IMR-90 (cell line): ENCODE measurements around the gene SLC8A1. TPM values are rescaled to one million over a fixed set of nuclear protein-coding genes. Genes with fewer than 3 reads are reported as not detected.
A peak's percentile ranks its signal among the peaks of the same experiment; 100 is the strongest.

Experiments
- ATAC-seq: fragments of 200-7000 bp; cut with Tn5 transposase; 2 replicates; pipeline ENCODE4 v1.9.1; 2020; ENCODE audit warnings: low read depth, mild to moderate bottlenecking, moderate library complexity
- BruUV-seq: library from RNA; stranded (reverse); fragments of 400-500 nt; replicated peaks from 2 replicates; lab custom pipeline; 2021; lab: Mats Ljungman, UMichigan
- CTCF ChIA-PET: fragments of 300-600 bp; formaldehyde crosslinking; extraction: SDS; loops from one replicate; lab custom pipeline; 2021; ENCODE audit warnings: antibody characterized with exemption; lab: Yijun Ruan, JAX
- POLR2A ChIA-PET: fragments of 300-600 bp; sonication (Branson Sonifier 250); formaldehyde crosslinking; loops from one replicate; lab custom pipeline; 2022; ENCODE audit warnings: antibody characterized with exemption; ENCODE audit not compliant: unreplicated experiment; lab: Charles Lee
- DNase-seq: peaks from one replicate; pipeline ENCODE4 v3.0.0; 2013
- H2AFZ ChIP-seq: replicated peaks from 2 replicates; pipeline ENCODE3; 2013; ENCODE audit warnings: low read length, mild to moderate bottlenecking; ENCODE audit not compliant: poor library complexity
- H2AK5ac ChIP-seq: 2 replicates; pipeline ENCODE4 v1.6.1; 2013; ENCODE audit warnings: low read depth, low read length, inconsistent platforms
- H2AK9ac ChIP-seq: replicated peaks from 2 replicates; pipeline ENCODE3; 2013; ENCODE audit warnings: mild to moderate bottlenecking, low read depth, low read length, moderate library complexity; ENCODE audit not compliant: poor library complexity
- H2BK120ac ChIP-seq: 2 replicates; pipeline ENCODE4 v1.6.1; 2013; ENCODE audit warnings: low read depth, low read length, inconsistent platforms
- H2BK15ac ChIP-seq: 3 replicates; pipeline ENCODE4 v1.6.1; 2013; ENCODE audit warnings: low read depth, low read length, inconsistent platforms
- H2BK20ac ChIP-seq: 2 replicates; pipeline ENCODE4 v1.6.1; 2013; ENCODE audit warnings: low read depth, mild to moderate bottlenecking, inconsistent platforms, low read length, moderate library complexity
- H2BK5ac ChIP-seq: 2 replicates; pipeline ENCODE4 v1.6.1; 2013; ENCODE audit warnings: mild to moderate bottlenecking, low read depth, low read length, inconsistent platforms; ENCODE audit not compliant: poor library complexity, severe bottlenecking
- H3K14ac ChIP-seq: replicated peaks from 2 replicates; pipeline ENCODE4 v1.6.1; 2013; ENCODE audit warnings: low read depth, low read length, inconsistent platforms
- H3K18ac ChIP-seq: 2 replicates; pipeline ENCODE4 v1.6.1; 2013; ENCODE audit warnings: low read depth, low read length, control low read depth
- H3K23ac ChIP-seq: 2 replicates; pipeline ENCODE4 v1.6.1; 2013; ENCODE audit warnings: low read depth, low read length, inconsistent platforms
- H3K27ac ChIP-seq: 2 replicates; pipeline ENCODE4 v1.5.1; 2013; ENCODE audit warnings: mild to moderate bottlenecking, control low read depth, low read length; ENCODE audit not compliant: insufficient read depth
- H3K27me3 ChIP-seq: 2 replicates; pipeline ENCODE4 v1.6.1; 2013; ENCODE audit warnings: low read length; ENCODE audit not compliant: control insufficient read depth, insufficient read depth
- H3K36me3 ChIP-seq: 2 replicates; pipeline ENCODE4 v1.6.1; 2013; ENCODE audit warnings: low read length, mixed read lengths; ENCODE audit not compliant: control insufficient read depth, insufficient read depth
- H3K4ac ChIP-seq: 2 replicates; pipeline ENCODE4 v1.6.1; 2013; ENCODE audit warnings: low read depth, low read length, inconsistent platforms
- H3K4me1 ChIP-seq: 2 replicates; pipeline ENCODE4 v1.6.1; 2013; ENCODE audit warnings: low read length, mixed read lengths; ENCODE audit not compliant: control insufficient read depth, insufficient read depth
- H3K4me2 ChIP-seq: 2 replicates; pipeline ENCODE4 v1.6.1; 2013; ENCODE audit warnings: low read depth, mild to moderate bottlenecking, control low read depth, low read length, moderate library complexity
- H3K4me3 ChIP-seq: 2 replicates; pipeline ENCODE4 v1.5.1; 2013; ENCODE audit warnings: low read depth, mild to moderate bottlenecking, control low read depth, low read length, moderate library complexity; ENCODE audit not compliant: insufficient read depth
- H3K56ac ChIP-seq: 2 replicates; pipeline ENCODE4 v1.6.1; 2013; ENCODE audit warnings: low read length, inconsistent platforms; ENCODE audit not compliant: insufficient read depth; ENCODE audit errors: extremely low read depth
- H3K79me1 ChIP-seq, 2 experiments: 2 replicates each; pipeline ENCODE4 v1.6.1; 2013; ENCODE audit warnings: low read length in 2 of 2, inconsistent platforms in 1 of 2, low read depth in 1 of 2
- H3K9ac ChIP-seq: 2 replicates; pipeline ENCODE4 v1.6.1; 2013; ENCODE audit warnings: low read depth, low read length, control low read depth
- H3K9me1 ChIP-seq: 2 replicates; pipeline ENCODE4 v1.6.1; 2013; ENCODE audit warnings: low read length, inconsistent platforms; ENCODE audit not compliant: insufficient read depth
- H3K9me3 ChIP-seq: 2 replicates; pipeline ENCODE4 v1.6.1; 2013; ENCODE audit warnings: low read length; ENCODE audit not compliant: control insufficient read depth, insufficient read depth
- H4K20me1 ChIP-seq: 2 replicates; pipeline ENCODE4 v1.6.1; 2013; ENCODE audit warnings: low read length, inconsistent platforms; ENCODE audit not compliant: insufficient read depth
- H4K5ac ChIP-seq: 2 replicates; pipeline ENCODE4 v1.6.1; 2013; ENCODE audit warnings: mild to moderate bottlenecking, low read depth, low read length, control low read depth
- H4K8ac ChIP-seq, 2 experiments: 2 replicates each; pipeline ENCODE4 v1.6.1; 2013; ENCODE audit warnings: low read depth in 2 of 2, low read length in 2 of 2, control low read depth in 1 of 2, inconsistent platforms in 1 of 2
- H4K91ac ChIP-seq: 2 replicates; pipeline ENCODE4 v1.6.1; 2013; ENCODE audit warnings: low read depth, low read length, inconsistent platforms; ENCODE audit not compliant: insufficient read depth
- BHLHE40 ChIP-seq: fragments of 150-350 bp; IDR thresholded peaks from 2 replicates; pipeline ENCODE4 v1.6.1; 2016; ENCODE audit warnings: mild to moderate bottlenecking, low read depth, low read length
- CEBPB ChIP-seq: IDR thresholded peaks from 2 replicates; pipeline ENCODE4 v1.6.1; 2012; ENCODE audit warnings: low read depth, low read length, improper control_type of control experiment
- CHD1 ChIP-seq: IDR thresholded peaks from 2 replicates; pipeline ENCODE4 v1.6.1; 2012; ENCODE audit warnings: low read depth, low read length, improper control_type of control experiment
- CTCF ChIP-seq: conservative IDR thresholded peaks from 2 replicates; pipeline ENCODE4 v1.5.1; 2012; ENCODE audit warnings: mild to moderate bottlenecking, low read depth, low read length, improper control_type of control experiment
- FOS ChIP-seq: fragments of 150-350 bp; IDR thresholded peaks from 2 replicates; pipeline ENCODE4 v1.6.1; 2016; ENCODE audit warnings: low read depth, low read length
- MAFK ChIP-seq: IDR thresholded peaks from 2 replicates; pipeline ENCODE4 v1.6.1; 2012; ENCODE audit warnings: low read depth, low read length, improper control_type of control experiment
- MAZ ChIP-seq: IDR thresholded peaks from 2 replicates; pipeline ENCODE4 v1.6.1; 2012; ENCODE audit warnings: low read depth, mild to moderate bottlenecking, low read length, improper control_type of control experiment, moderate library complexity, borderline replicate concordance
- MXI1 ChIP-seq: IDR thresholded peaks from 2 replicates; pipeline ENCODE4 v1.6.1; 2012; ENCODE audit warnings: low read depth, mild to moderate bottlenecking, low read length, moderate library complexity, borderline replicate concordance
- NFE2L2 ChIP-seq: fragments of 150-350 bp; IDR thresholded peaks from 2 replicates; pipeline ENCODE4 v1.6.1; 2016; ENCODE audit warnings: low read depth, mild to moderate bottlenecking, low read length
- POLR2A ChIP-seq: IDR thresholded peaks from 2 replicates; pipeline ENCODE4 v1.6.1; 2012; ENCODE audit warnings: mild to moderate bottlenecking, low read depth, low read length
- RAD21 ChIP-seq: IDR thresholded peaks from 2 replicates; pipeline ENCODE4 v1.6.1; 2012; ENCODE audit warnings: low read length, improper control_type of control experiment
- RCOR1 ChIP-seq: IDR thresholded peaks from 2 replicates; pipeline ENCODE4 v1.6.1; 2012; ENCODE audit warnings: mild to moderate bottlenecking, low read length, improper control_type of control experiment; ENCODE audit not compliant: insufficient replicate concordance
- RFX5 ChIP-seq: IDR thresholded peaks from 2 replicates; pipeline ENCODE4 v1.8.0; 2012; ENCODE audit warnings: low read depth, mild to moderate bottlenecking, low read length, moderate library complexity
- SMC3 ChIP-seq: fragments of 150-350 bp; IDR thresholded peaks from 2 replicates; pipeline ENCODE4 v1.6.1; 2016; ENCODE audit warnings: low read depth, mild to moderate bottlenecking, antibody characterized with exemption, low read length, moderate library complexity
- USF2 ChIP-seq: fragments of 150-350 bp; IDR thresholded peaks from 2 replicates; pipeline ENCODE4 v1.6.1; 2017; ENCODE audit warnings: mild to moderate bottlenecking, antibody characterized with exemption, low read length, low read depth
- WGBS, 2 experiments: methylation state at CpG; one replicate each; pipeline versions ENCODE4 v1.1.5 to v1.1.7; 2013; ENCODE audit warnings: missing lambda C conversion rate in 2 of 2; ENCODE audit not compliant: insufficient read length in 1 of 2; ENCODE audit errors: extremely low coverage in 2 of 2; 5-methylcytosine and 5-hydroxymethylcytosine counted together
- dilution Hi-C: fragments of 300-500 bp; cut with HindIII; formaldehyde crosslinking; loops from one replicate; pipeline ENCODE4 v1.14.3; 2018; ENCODE audit warnings: low sequenced_read_pairs; ENCODE audit not compliant: unreplicated experiment
- in situ Hi-C: fragments of 300-500 bp; cut with MboI; formaldehyde crosslinking; loops from 3 replicates; pipeline ENCODE4 v1.14.3; 2019; ENCODE audit warnings: low sequenced_read_pairs, inconsistent platforms, mixed read lengths
- intact Hi-C: fragments of 100-400 bp; cut with micrococcal nuclease; formaldehyde crosslinking; loops from 2 replicates; pipeline ENCODE4 v1.10.0; 2022
- polyA plus RNA-seq, 3 experiments: library from polyadenylated mRNA; depleted of rRNA; stranded (reverse); fragments of >200 nt; gene quantifications; 2 replicates each; pipeline ENCODE4 v1.2.3, GENCODE V29; 2012; ENCODE audit warnings: low replicate concordance in 1 of 3
- total RNA-seq: library from RNA; depleted of rRNA; stranded (reverse); fragments of >200 nt; gene quantifications from 2 replicates; pipeline ENCODE4 v1.2.3, GENCODE V29; 2012

Gene SLC8A1
- total and polyA plus RNA-seq, 2 of the 4 experiments (the other 2 are of a cell fraction), result 7.7 to 57.0 TPM

GRCh38 chr2:40434731-40435271 lies 17.1 kb downstream of the SLC8A1 start:
- H3K4me3 ChIP-seq, result no peak overlapping the region
- BruUV-seq, result no TSS peak
- H3K56ac ChIP-seq, result peak overlapping the region; percentile 91
- H2BK15ac ChIP-seq, result peak overlapping the region; percentile 68; the same call in 1 of the 3 replicates
- intact Hi-C loops (loop anchor here (5.0 kb wide), 2 partner anchors 62 to 838 kb away; no protein-coding TSS in a partner anchor), in situ Hi-C loops (no loop called here), dilution Hi-C loops (no loop called here)
- no peaks in the 10 kb centered on the region for H3K9me3 ChIP-seq
- no peak overlapping the region for H2AFZ ChIP-seq
- H2BK20ac ChIP-seq, result peak overlapping the region; percentile 95
- peak overlapping the region; percentile 13; the same call in 1 of the 2 replicates for H3K4me2 ChIP-seq
- peaks cover 46 to 76% of the 10 kb centered on the region in 2 experiments for H3K79me1 ChIP-seq
- peak overlapping the region; percentile 94 for H4K91ac ChIP-seq
- peak overlapping the region; percentile 79; the same call in 1 of the 2 replicates for H3K18ac ChIP-seq
- WGBS, 2 experiments, result 0% methylated on average over 1 of the region's 3 CpGs; no CpG with 5 or more reads in 1 of the 2 experiments
- ATAC-seq (peak; percentile 83), DNase-seq (peak; percentile 93)
- CTCF ChIA-PET, result interaction anchor here (0.6 to 0.9 kb wide), 2 partner anchors 15 to 221 kb away, joined by 3 read pairs; no protein-coding TSS in a partner anchor
- no peaks in the 10 kb centered on the region for H4K20me1 ChIP-seq
- peak overlapping the region; percentile 86 for H3K23ac ChIP-seq
- peaks cover 23% of the 10 kb centered on the region for H3K4me1 ChIP-seq
- peak overlapping the region; percentile 14 to 89; a peak in 3 of 4 replicates for H4K8ac ChIP-seq
- H3K36me3 ChIP-seq, result no peaks in the 10 kb centered on the region
- POLR2A ChIA-PET, result no interaction called here
- H2AK5ac ChIP-seq, result peak overlapping the region; percentile 87
- H2BK120ac ChIP-seq, result peak overlapping the region; percentile 97
- peak overlapping the region; percentile 32; the same call in 1 of the 2 replicates for H4K5ac ChIP-seq
- H3K27me3 ChIP-seq, result no peaks in the 10 kb centered on the region
- H2BK5ac ChIP-seq, result peak overlapping the region; percentile 83
- peak overlapping the region; percentile 44; the same call in 1 of the 2 replicates for H3K14ac ChIP-seq
- H3K4ac ChIP-seq, result peak overlapping the region; percentile 94
- no peak overlapping the region for H2AK9ac ChIP-seq
- peak overlapping the region; percentile 48 for H3K27ac ChIP-seq
- peaks cover 27% of the 10 kb centered on the region for H3K9me1 ChIP-seq
- no peak overlapping the region; the same call in 1 of the 2 replicates for H3K9ac ChIP-seq
- TF ChIP-seq RAD21, result no peak
- no peak for TF ChIP-seq MXI1
- no peak for TF ChIP-seq POLR2A
- no peak for TF ChIP-seq CTCF
- no peak for TF ChIP-seq CHD1
- TF ChIP-seq MAFK, result peak; percentile 32; the same call in 1 of the 2 replicates
- no peak for TF ChIP-seq RCOR1
- TF ChIP-seq USF2, result no peak
- no peak for TF ChIP-seq RFX5
- no peak for TF ChIP-seq CEBPB
- peak; percentile 74 for TF ChIP-seq FOS
- no peak for TF ChIP-seq MAZ
- no peak for TF ChIP-seq SMC3
- 0 out of 2 replicates have a peak, but pooled peaks have one; percentile 21 for TF ChIP-seq BHLHE40
- TF ChIP-seq NFE2L2, result no peak
